ENCODE results near the gene DLG3.

DLG3 gene

GRCh38 chrX:70444946-70445656 is 466 bp downstream of the DLG3 start:
- H3K4me1 ChIP-seq (ENCODE audit: control insufficient read depth, insufficient read depth, low read length): no peaks in the 10 kb centered on the region
- H3K4me3 ChIP-seq (ENCODE audit: low read length): no peak overlapping the region
- peaks cover 9% of the 10 kb centered on the region for H3K27me3 ChIP-seq (ENCODE audit: control insufficient read depth, insufficient read depth, low read length)
- H3K27ac ChIP-seq (ENCODE audit: low read depth, low read length): no peak overlapping the region
- H3K36me3 ChIP-seq (ENCODE audit: control insufficient read depth, insufficient read depth, low read length): no peaks in the 10 kb centered on the region
- no peak overlapping the region for H3K9ac ChIP-seq (ENCODE audit: low read length)

GRCh38 chrX:70445951-70446350 is 1.3 kb downstream of the DLG3 start:
- H3K36me3 ChIP-seq (ENCODE audit: control insufficient read depth, insufficient read depth, low read length): no peaks in the 10 kb centered on the region
- no peaks in the 10 kb centered on the region for H3K4me1 ChIP-seq (ENCODE audit: control insufficient read depth, insufficient read depth, low read length)
- H3K4me3 ChIP-seq (ENCODE audit: low read length): no peak overlapping the region
- no peak overlapping the region for H3K9ac ChIP-seq (ENCODE audit: low read length)
- peaks cover 10% of the 10 kb centered on the region for H3K27me3 ChIP-seq (ENCODE audit: control insufficient read depth, insufficient read depth, low read length)
- no peak overlapping the region for H3K27ac ChIP-seq (ENCODE audit: low read depth, low read length)

GRCh38 chrX:70446380-70447350 is 2.0 kb downstream of the DLG3 start:
- no peak overlapping the region for H3K9ac ChIP-seq (ENCODE audit: low read length)
- no peaks in the 10 kb centered on the region for H3K4me1 ChIP-seq (ENCODE audit: control insufficient read depth, insufficient read depth, low read length)

GRCh38 chrX:70449457-70449966 is 4.9 kb downstream of the DLG3 start:
- Histone ChIP-seq H3K4me3 (ENCODE audit: low read length) (no peak overlapping the region), H3K4me1 (ENCODE audit: control insufficient read depth, insufficient read depth, low read length) (no peaks in the 10 kb centered on the region), H3K27me3 (ENCODE audit: control insufficient read depth, insufficient read depth, low read length) (peaks cover 7% of the 10 kb centered on the region), H3K9ac (ENCODE audit: low read length) (no peak overlapping the region), H3K27ac (ENCODE audit: low read depth, low read length) (no peak overlapping the region), H3K36me3 (ENCODE audit: control insufficient read depth, insufficient read depth, low read length) (no peaks in the 10 kb centered on the region)

More at GRCh38 chrX:70446380-70447350, 2.0 kb downstream of the DLG3 start:
- H3K27ac ChIP-seq (ENCODE audit: low read depth, low read length): no peak overlapping the region
- peaks cover 10% of the 10 kb centered on the region for H3K27me3 ChIP-seq (ENCODE audit: control insufficient read depth, insufficient read depth, low read length)
- no peaks in the 10 kb centered on the region for H3K36me3 ChIP-seq (ENCODE audit: control insufficient read depth, insufficient read depth, low read length)
- H3K4me3 ChIP-seq (ENCODE audit: low read length): no peak overlapping the region

GRCh38 chrX:70452143-70452733 is 7.6 kb downstream of the DLG3 start:
- Histone ChIP-seq H3K9ac (ENCODE audit: low read length) (no peak overlapping the region), H3K36me3 (ENCODE audit: control insufficient read depth, insufficient read depth, low read length) (no peaks in the 10 kb centered on the region), H3K4me3 (ENCODE audit: low read length) (peak overlapping the region; percentile 65), H3K4me1 (ENCODE audit: control insufficient read depth, insufficient read depth, low read length) (no peaks in the 10 kb centered on the region), H3K27me3 (ENCODE audit: control insufficient read depth, insufficient read depth, low read length) (peaks cover 2% of the 10 kb centered on the region), H3K27ac (ENCODE audit: low read depth, low read length) (no peak overlapping the region)

GRCh38 chrX:70453024-70453618 is 8.5 kb downstream of the DLG3 start:
- H3K4me1 ChIP-seq (ENCODE audit: control insufficient read depth, insufficient read depth, low read length): no peaks in the 10 kb centered on the region
- peaks cover 2% of the 10 kb centered on the region for H3K27me3 ChIP-seq (ENCODE audit: control insufficient read depth, insufficient read depth, low read length)
- H3K9ac ChIP-seq (ENCODE audit: low read length): no peak overlapping the region
- no peak overlapping the region for H3K27ac ChIP-seq (ENCODE audit: low read depth, low read length)
- peak overlapping the region; percentile 65 for H3K4me3 ChIP-seq (ENCODE audit: low read length)
- no peaks in the 10 kb centered on the region for H3K36me3 ChIP-seq (ENCODE audit: control insufficient read depth, insufficient read depth, low read length)

GRCh38 chrX:70454441-70455365 is 10.1 kb downstream of the DLG3 start:
- Histone ChIP-seq H3K27me3 (ENCODE audit: control insufficient read depth, insufficient read depth, low read length) (peaks cover 2% of the 10 kb centered on the region), H3K36me3 (ENCODE audit: control insufficient read depth, insufficient read depth, low read length) (no peaks in the 10 kb centered on the region), H3K4me1 (ENCODE audit: control insufficient read depth, insufficient read depth, low read length) (no peaks in the 10 kb centered on the region), H3K27ac (ENCODE audit: low read depth, low read length) (peak overlapping the region; percentile 71), H3K4me3 (ENCODE audit: low read length) (peak overlapping the region; percentile 65), H3K9ac (ENCODE audit: low read length) (peak overlapping the region; percentile 73)

- Histone ChIP-seq H3K36me3 (ENCODE audit: control insufficient read depth, insufficient read depth, low read length) (no peaks in the 10 kb centered on the region), H3K4me1 (ENCODE audit: control insufficient read depth, insufficient read depth, low read length) (no peaks in the 10 kb centered on the region), H3K27me3 (ENCODE audit: control insufficient read depth, insufficient read depth, low read length) (no peaks in the 10 kb centered on the region), H3K9ac (ENCODE audit: low read length) (peak overlapping the region; percentile 73), H3K4me3 (ENCODE audit: low read length) (peak overlapping the region; percentile 65), H3K27ac (ENCODE audit: low read depth, low read length) (peak overlapping the region; percentile 71)
Measured at GRCh38 chrX:70455366-70456202, 10.9 kb downstream of the DLG3 start.

- H3K4me1 ChIP-seq (ENCODE audit: control insufficient read depth, insufficient read depth, low read length): no peaks in the 10 kb centered on the region
- H3K9ac ChIP-seq (ENCODE audit: low read length): no peak overlapping the region
- H3K36me3 ChIP-seq (ENCODE audit: control insufficient read depth, insufficient read depth, low read length): no peaks in the 10 kb centered on the region
- peak overlapping the region; percentile 71 for H3K27ac ChIP-seq (ENCODE audit: low read depth, low read length)
- peak overlapping the region; percentile 65 for H3K4me3 ChIP-seq (ENCODE audit: low read length)
- no peaks in the 10 kb centered on the region for H3K27me3 ChIP-seq (ENCODE audit: control insufficient read depth, insufficient read depth, low read length)
Measured at GRCh38 chrX:70456256-70456655, 11.6 kb downstream of the DLG3 start.

GRCh38 chrX:70461026-70461425 is 16.4 kb downstream of the DLG3 start:
- no peak overlapping the region for H3K9ac ChIP-seq (ENCODE audit: low read length)
- H3K4me1 ChIP-seq (ENCODE audit: control insufficient read depth, insufficient read depth, low read length): no peaks in the 10 kb centered on the region
- H3K4me3 ChIP-seq (ENCODE audit: low read length): no peak overlapping the region
- H3K27me3 ChIP-seq (ENCODE audit: control insufficient read depth, insufficient read depth, low read length): no peaks in the 10 kb centered on the region
- H3K27ac ChIP-seq (ENCODE audit: low read depth, low read length): no peak overlapping the region
- H3K36me3 ChIP-seq (ENCODE audit: control insufficient read depth, insufficient read depth, low read length): no peaks in the 10 kb centered on the region

- no peak overlapping the region for H3K27ac ChIP-seq (ENCODE audit: low read depth, low read length)
- no peaks in the 10 kb centered on the region for H3K36me3 ChIP-seq (ENCODE audit: control insufficient read depth, insufficient read depth, low read length)
Measured at GRCh38 chrX:70464051-70464450, 19.4 kb downstream of the DLG3 start.

More at GRCh38 chrX:70464051-70464450, 19.4 kb downstream of the DLG3 start:
- Histone ChIP-seq H3K27me3 (ENCODE audit: control insufficient read depth, insufficient read depth, low read length) (no peaks in the 10 kb centered on the region), H3K4me3 (ENCODE audit: low read length) (no peak overlapping the region), H3K9ac (ENCODE audit: low read length) (no peak overlapping the region), H3K4me1 (ENCODE audit: control insufficient read depth, insufficient read depth, low read length) (no peaks in the 10 kb centered on the region)

Measured in rectal smooth muscle tissue (tissue), 1 donor.